ENCODE measurements around the gene HHAT.
"Not testable (repeated sequence)": the region's sequence is repeated elsewhere in the genome, so short reads cannot be mapped to it uniquely, and the experiment has no call there.

The HHAT gene

DNA sequence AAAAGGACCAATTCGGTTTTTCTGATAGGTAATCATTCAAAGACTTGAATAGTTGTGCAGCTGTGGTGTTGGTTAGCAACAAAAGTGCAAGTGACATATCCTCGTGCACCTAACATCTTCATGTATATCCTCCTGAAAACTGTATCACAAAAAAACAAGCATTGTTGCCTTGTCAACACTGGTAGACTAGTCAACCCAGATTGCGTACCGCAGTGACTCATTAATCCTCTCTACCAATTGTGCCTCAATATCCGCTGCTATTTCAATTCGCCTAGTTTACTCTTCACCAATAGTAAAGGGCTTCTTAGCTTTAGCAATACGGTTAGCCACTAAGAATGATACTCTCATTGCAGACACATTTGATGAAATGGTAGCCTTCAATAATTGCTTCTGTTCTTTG, 3.5 kb downstream of the HHAT start:
- Mint-ChIP-seq H3K4me1 (ENCODE audit: low read depth) (peaks cover 36% of the 10 kb centered on the region), H3K9me3 (no peaks in the 10 kb centered on the region), H3K36me3 (ENCODE audit: low read depth) (no peaks in the 10 kb centered on the region), H3K27me3 (peaks cover 4% of the 10 kb centered on the region), H3K27ac (peak overlapping the region; percentile 2), H3K4me3 (no peak overlapping the region)

DNA sequence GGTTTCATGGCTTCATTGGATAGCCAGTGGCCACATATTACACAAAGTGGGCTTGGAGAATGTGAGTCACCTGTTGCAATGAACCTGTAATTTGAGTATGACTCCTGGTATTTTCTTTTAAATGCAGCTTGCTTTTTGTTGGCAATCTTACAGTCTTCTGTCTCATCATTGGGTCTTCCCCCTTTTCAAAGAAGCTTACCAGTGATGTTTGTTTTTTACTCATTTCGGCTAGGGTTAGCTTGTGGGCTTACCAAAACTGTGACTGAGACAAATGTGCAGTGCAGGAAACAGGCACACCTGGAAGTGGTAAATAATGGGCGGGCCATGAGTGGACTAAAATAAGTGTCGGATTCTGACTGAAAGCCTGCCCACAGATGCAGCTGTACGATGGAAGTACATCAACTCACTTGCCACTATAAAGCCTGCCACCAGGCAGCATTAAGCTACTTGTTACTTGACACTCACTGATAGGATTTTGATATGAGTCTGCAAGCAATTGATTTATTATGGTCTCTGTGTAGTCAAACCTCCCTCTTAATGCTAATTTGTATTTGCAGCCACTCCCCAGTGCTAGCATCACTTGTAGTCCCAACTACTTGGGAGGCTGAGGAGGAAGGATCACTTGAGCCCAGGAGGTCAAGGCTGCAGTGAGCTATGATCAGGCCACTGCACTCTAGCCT, 4.2 kb downstream of the HHAT start:
- Mint-ChIP-seq H3K27ac (peak overlapping the region; percentile 51), H3K4me3 (peak overlapping the region; percentile 21), H3K36me3 (ENCODE audit: low read depth) (no peaks in the 10 kb centered on the region), H3K4me1 (ENCODE audit: low read depth) (peaks cover 38% of the 10 kb centered on the region), H3K9me3 (no peaks in the 10 kb centered on the region), H3K27me3 (peaks cover 7% of the 10 kb centered on the region)

DNA sequence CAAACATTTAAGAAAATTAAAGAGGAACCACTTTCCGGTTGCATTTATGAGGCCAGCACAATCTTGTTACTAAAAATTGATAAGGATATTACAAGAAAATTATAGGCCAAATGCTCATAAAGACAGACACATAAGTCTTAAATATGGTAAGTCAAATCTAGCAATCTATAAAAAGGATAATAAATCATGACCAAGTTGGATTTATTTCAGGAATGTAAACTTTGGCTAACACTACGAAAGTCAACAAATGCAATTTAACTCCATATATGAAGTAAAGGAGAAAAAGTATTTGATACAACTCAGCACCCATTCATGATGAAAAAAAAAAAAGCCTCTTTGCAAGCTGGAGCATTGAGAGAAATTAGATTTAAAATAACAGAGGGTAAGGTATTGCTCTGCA, 6.3 kb downstream of the HHAT start:
- Mint-ChIP-seq H3K9me3 (no peaks in the 10 kb centered on the region), H3K4me3 (no peak overlapping the region), H3K27me3 (peaks cover 7% of the 10 kb centered on the region), H3K36me3 (ENCODE audit: low read depth) (no peaks in the 10 kb centered on the region), H3K27ac (no peak overlapping the region), H3K4me1 (ENCODE audit: low read depth) (peaks cover 23% of the 10 kb centered on the region)

- Mint-ChIP-seq H3K9me3 (no peaks in the 10 kb centered on the region), H3K4me3 (no peak overlapping the region), H3K4me1 (ENCODE audit: low read depth) (peaks cover 21% of the 10 kb centered on the region), H3K27me3 (peaks cover 7% of the 10 kb centered on the region), H3K36me3 (ENCODE audit: low read depth) (no peaks in the 10 kb centered on the region), H3K27ac (no peak overlapping the region)
Observed at GRCh38 chr1:210336362-210336761, 7.7 kb downstream of the HHAT start.

- peaks cover 7% of the 10 kb centered on the region for H3K27me3 Mint-ChIP-seq
- H3K9me3 Mint-ChIP-seq = no peaks in the 10 kb centered on the region
- peaks cover 3% of the 10 kb centered on the region for H3K4me1 Mint-ChIP-seq (ENCODE audit: low read depth)
- H3K36me3 Mint-ChIP-seq (ENCODE audit: low read depth) = no peaks in the 10 kb centered on the region
- no peak overlapping the region for H3K4me3 Mint-ChIP-seq
- H3K27ac Mint-ChIP-seq = no peak overlapping the region
Observed at GRCh38 chr1:210339500-210339899, 10.8 kb downstream of the HHAT start.

DNA sequence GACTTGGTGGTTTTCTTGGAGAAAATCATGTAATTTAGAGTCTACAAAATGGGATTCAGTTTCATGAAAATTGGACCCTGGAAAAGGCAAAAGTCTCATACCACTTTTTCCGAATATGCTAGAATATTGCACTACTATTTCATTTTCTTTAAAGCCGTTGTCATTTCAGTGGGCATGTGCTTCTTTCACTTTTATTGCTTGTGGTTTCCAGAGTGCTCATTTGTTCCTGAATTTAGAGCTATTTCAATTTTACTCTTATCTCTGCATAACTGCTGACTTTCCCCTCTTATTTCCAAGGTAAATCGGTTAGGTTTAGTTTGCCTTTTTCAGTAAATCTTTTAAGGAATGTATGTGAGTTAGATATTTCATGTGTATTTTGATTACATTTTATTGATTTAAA, 11.6 kb downstream of the HHAT start:
- peak overlapping the region; percentile 50 for H3K4me3 Mint-ChIP-seq
- peak overlapping the region; percentile 43 for H3K27ac Mint-ChIP-seq
- H3K36me3 Mint-ChIP-seq (ENCODE audit: low read depth) = no peaks in the 10 kb centered on the region
- H3K27me3 Mint-ChIP-seq = peaks cover 7% of the 10 kb centered on the region
- H3K4me1 Mint-ChIP-seq (ENCODE audit: low read depth) = peaks cover 3% of the 10 kb centered on the region
- no peaks in the 10 kb centered on the region for H3K9me3 Mint-ChIP-seq

DNA sequence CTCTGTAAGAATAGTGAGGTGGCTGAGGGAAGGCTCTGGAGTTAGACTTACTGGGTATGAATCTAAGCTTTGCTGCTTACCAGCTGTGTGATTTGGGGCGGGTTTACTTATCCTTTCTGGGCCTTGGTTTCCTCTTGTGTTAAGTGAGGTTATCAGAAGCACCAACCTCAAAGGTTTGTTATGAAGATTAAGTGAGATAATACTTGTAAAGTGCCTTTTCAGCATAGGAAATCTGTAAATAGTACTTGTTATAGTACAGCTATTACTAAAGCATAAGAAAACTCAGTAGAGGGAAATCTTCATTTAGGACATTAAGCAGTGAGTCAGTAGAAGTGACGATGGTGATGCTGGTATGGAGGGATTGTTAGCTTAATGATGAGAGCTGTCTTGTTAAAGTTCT, 12.1 kb downstream of the HHAT start:
- Mint-ChIP-seq H3K27ac (peak overlapping the region; percentile 43), H3K9me3 (no peaks in the 10 kb centered on the region), H3K36me3 (ENCODE audit: low read depth) (no peaks in the 10 kb centered on the region), H3K4me3 (peak overlapping the region; percentile 50), H3K27me3 (peaks cover 4% of the 10 kb centered on the region), H3K4me1 (ENCODE audit: low read depth) (peaks cover 5% of the 10 kb centered on the region)

- peaks cover 23% of the 10 kb centered on the region for H3K4me1 Mint-ChIP-seq (ENCODE audit: low read depth)
- no peak overlapping the region for H3K27ac Mint-ChIP-seq
- no peaks in the 10 kb centered on the region for H3K9me3 Mint-ChIP-seq
- no peak overlapping the region for H3K4me3 Mint-ChIP-seq
- no peaks in the 10 kb centered on the region for H3K27me3 Mint-ChIP-seq
- no peaks in the 10 kb centered on the region for H3K36me3 Mint-ChIP-seq (ENCODE audit: low read depth)
Observed at GRCh38 chr1:210342986-210343780, 14.5 kb downstream of the HHAT start.

DNA sequence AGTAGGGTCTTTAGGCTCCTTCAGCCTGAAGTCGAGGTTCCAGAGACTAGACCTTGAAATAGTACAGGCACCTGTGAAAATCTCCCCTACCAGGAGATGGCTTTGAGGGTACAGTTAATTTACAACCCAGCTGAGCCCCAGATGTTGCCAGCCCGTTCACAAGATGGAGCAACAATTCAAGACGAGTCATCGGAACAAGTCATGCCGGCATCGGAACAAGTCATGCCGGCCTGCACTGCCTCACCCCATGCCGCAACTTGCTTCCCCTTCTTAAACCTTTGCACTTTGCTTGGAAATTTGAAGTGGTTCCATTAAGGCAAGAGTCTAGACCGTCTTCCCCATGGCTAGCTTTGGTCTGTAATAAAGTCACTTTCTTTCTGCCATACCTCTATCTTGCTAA, 16.0 kb downstream of the HHAT start:
- H3K27ac Mint-ChIP-seq = no peak overlapping the region
- H3K27me3 Mint-ChIP-seq = no peaks in the 10 kb centered on the region
- H3K36me3 Mint-ChIP-seq (ENCODE audit: low read depth) = no peaks in the 10 kb centered on the region
- H3K4me1 Mint-ChIP-seq (ENCODE audit: low read depth) = peaks cover 23% of the 10 kb centered on the region
- no peak overlapping the region for H3K4me3 Mint-ChIP-seq
- no peaks in the 10 kb centered on the region for H3K9me3 Mint-ChIP-seq

- Mint-ChIP-seq H3K27me3 (no peaks in the 10 kb centered on the region), H3K4me3 (no peak overlapping the region), H3K36me3 (ENCODE audit: low read depth) (no peaks in the 10 kb centered on the region), H3K9me3 (no peaks in the 10 kb centered on the region), H3K4me1 (ENCODE audit: low read depth) (peaks cover 23% of the 10 kb centered on the region), H3K27ac (no peak overlapping the region)
Observed at GRCh38 chr1:210347112-210347511, 18.4 kb downstream of the HHAT start.

GRCh38 chr1:210351496-210351895, 22.8 kb downstream of the HHAT start:
- Mint-ChIP-seq H3K4me3 (no peak overlapping the region), H3K4me1 (ENCODE audit: low read depth) (peaks cover 15% of the 10 kb centered on the region), H3K9me3 (no peaks in the 10 kb centered on the region), H3K27ac (no peak overlapping the region), H3K27me3 (no peaks in the 10 kb centered on the region), H3K36me3 (ENCODE audit: low read depth) (no peaks in the 10 kb centered on the region)

DNA sequence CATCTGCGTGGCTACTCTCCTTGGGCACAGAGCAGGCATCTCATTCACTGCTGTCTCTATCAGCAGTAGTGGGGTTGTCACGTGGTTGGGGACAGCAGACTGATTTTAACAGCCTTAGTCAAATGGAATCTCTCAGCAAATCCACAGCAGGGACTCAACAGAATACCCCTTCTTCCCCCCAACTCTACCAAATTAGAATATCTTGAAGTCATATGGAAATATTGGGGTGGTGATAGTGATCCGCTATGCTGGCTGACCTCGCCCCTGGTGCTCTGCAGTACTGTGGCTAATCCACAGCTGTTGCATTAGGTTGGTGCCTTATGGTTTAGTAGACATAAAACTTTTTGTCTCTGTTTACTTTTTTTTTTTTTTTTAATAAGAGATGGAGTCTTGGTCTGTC, 23.9 kb downstream of the HHAT start:
- Mint-ChIP-seq H3K36me3 (ENCODE audit: low read depth) (no peaks in the 10 kb centered on the region), H3K9me3 (no peaks in the 10 kb centered on the region), H3K4me3 (no peak overlapping the region), H3K4me1 (ENCODE audit: low read depth) (peaks cover 4% of the 10 kb centered on the region), H3K27ac (no peak overlapping the region), H3K27me3 (no peaks in the 10 kb centered on the region)

GRCh38 chr1:210354305-210354704, 25.6 kb downstream of the HHAT start:
- H3K4me3 Mint-ChIP-seq; H3K27ac Mint-ChIP-seq; H3K36me3 Mint-ChIP-seq (ENCODE audit: low read depth); H3K9me3 Mint-ChIP-seq; H3K27me3 Mint-ChIP-seq; H3K4me1 Mint-ChIP-seq (ENCODE audit: low read depth): not testable (repeated sequence)

- H3K4me3 Mint-ChIP-seq = no peak overlapping the region
- H3K27me3 Mint-ChIP-seq = no peaks in the 10 kb centered on the region
- H3K27ac Mint-ChIP-seq = no peak overlapping the region
- no peaks in the 10 kb centered on the region for H3K36me3 Mint-ChIP-seq (ENCODE audit: low read depth)
- no peaks in the 10 kb centered on the region for H3K9me3 Mint-ChIP-seq
- H3K4me1 Mint-ChIP-seq (ENCODE audit: low read depth) = no peaks in the 10 kb centered on the region
Observed at GRCh38 chr1:210358626-210359025, 29.9 kb downstream of the HHAT start.

DNA sequence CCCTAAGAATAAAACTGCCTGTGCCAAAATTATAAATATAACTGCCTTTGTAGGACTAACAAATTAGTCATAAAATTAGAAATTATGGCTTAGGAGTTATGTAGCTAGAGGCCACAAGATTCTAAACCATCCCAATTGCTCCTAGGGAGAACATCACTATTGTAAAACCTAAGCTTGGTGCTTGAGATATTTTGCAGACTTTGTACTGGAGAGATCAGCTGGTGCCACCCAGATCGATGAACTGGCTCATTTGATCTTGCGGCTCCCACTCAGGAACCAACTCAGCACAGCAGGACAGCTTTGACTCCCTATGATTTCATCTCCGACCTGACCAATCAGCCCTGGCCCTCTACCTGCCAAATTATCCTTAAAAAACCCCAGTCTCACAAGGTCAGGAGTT, 30.6 kb downstream of the HHAT start:
- H3K9me3 Mint-ChIP-seq = no peaks in the 10 kb centered on the region

More for the DNA sequence above, 30.6 kb downstream of the HHAT start:
- H3K4me3 Mint-ChIP-seq = no peak overlapping the region
- no peak overlapping the region for H3K27ac Mint-ChIP-seq
- no peaks in the 10 kb centered on the region for H3K27me3 Mint-ChIP-seq
- H3K36me3 Mint-ChIP-seq (ENCODE audit: low read depth) = no peaks in the 10 kb centered on the region
- no peaks in the 10 kb centered on the region for H3K4me1 Mint-ChIP-seq (ENCODE audit: low read depth)
